ENCODE data around the gene TCF19.

The TCF19 gene

DNA sequence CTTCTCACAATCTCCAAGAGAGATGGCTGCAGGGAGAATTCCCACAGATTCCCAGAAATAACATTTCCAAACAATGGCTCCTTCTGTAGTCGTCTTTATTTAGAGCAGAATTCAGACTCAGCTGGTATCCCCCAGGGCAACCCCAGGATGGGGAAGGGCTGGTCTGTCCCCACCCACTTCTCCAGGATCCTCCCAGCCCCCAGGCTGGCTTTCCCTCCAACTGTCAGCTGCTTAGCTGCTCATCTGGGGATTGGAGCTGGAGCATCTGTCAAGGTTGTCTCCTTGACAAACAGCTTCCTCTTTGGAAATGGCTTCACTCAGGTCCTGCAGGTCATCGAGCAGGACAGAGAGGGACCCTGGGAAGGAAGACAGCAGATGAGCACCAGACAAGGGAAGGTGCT lies 16.0 kb upstream of the TCF19 start:
- ATAC-seq: no peak
- TF ChIP-seq ZFP3 (CRISPR knock-in tag; IDR thresholded peaks at IDR 0.05) (no peak), ZNF565 (CRISPR knock-in tag; conservative IDR thresholded peaks at IDR 0.05; ENCODE audit: low read depth) (no peak), ARNTL (CRISPR knock-in tag; IDR thresholded peaks at IDR 0.05; ENCODE audit: borderline replicate concordance, low read depth) (no peak), ZC3H10 (CRISPR knock-in tag; IDR thresholded peaks at IDR 0.05) (no peak), ISL1 (CRISPR knock-in tag; IDR thresholded peaks at IDR 0.05) (no peak), ZFP30 (CRISPR knock-in tag; IDR thresholded peaks at IDR 0.05) (no peak), PATZ1 (CRISPR knock-in tag; IDR thresholded peaks at IDR 0.05; ENCODE audit: borderline replicate concordance) (no peak), GLIS3 (CRISPR knock-in tag; IDR thresholded peaks at IDR 0.05) (no peak), BACH2 (CRISPR knock-in tag; IDR thresholded peaks at IDR 0.05; ENCODE audit: borderline replicate concordance) (no peak), TOX (CRISPR knock-in tag; IDR thresholded peaks at IDR 0.05; ENCODE audit: borderline replicate concordance) (no peak), TCF4 (CRISPR knock-in tag; IDR thresholded peaks at IDR 0.05; ENCODE audit: borderline replicate concordance) (no peak), POU6F1 (CRISPR knock-in tag; IDR thresholded peaks at IDR 0.05; ENCODE audit: borderline replicate concordance, low read depth) (no peak), ZNF70 (CRISPR knock-in tag; IDR thresholded peaks at IDR 0.05) (no peak), PPARA (CRISPR knock-in tag; IDR thresholded peaks at IDR 0.05; ENCODE audit: borderline replicate concordance) (no peak), ZNF8 (CRISPR knock-in tag; IDR thresholded peaks at IDR 0.05) (no peak)
- TF ChIP-seq, protein P1, sequence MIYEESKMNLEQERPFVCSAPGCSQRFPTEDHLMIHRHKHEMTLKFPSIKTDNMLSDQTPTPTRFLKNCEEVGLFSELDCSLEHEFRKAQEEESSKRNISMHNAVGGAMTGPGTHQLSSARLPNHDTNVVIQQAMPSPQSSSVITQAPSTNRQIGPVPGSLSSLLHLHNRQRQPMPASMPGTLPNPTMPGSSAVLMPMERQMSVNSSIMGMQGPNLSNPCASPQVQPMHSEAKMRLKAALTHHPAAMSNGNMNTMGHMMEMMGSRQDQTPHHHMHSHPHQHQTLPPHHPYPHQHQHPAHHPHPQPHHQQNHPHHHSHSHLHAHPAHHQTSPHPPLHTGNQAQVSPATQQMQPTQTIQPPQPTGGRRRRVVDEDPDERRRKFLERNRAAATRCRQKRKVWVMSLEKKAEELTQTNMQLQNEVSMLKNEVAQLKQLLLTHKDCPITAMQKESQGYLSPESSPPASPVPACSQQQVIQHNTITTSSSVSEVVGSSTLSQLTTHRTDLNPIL (CRISPR knock-in tag; IDR thresholded peaks at IDR 0.05; ENCODE audit: low read depth): no peak

- peak; percentile 80 for ATAC-seq
- TF ChIP-seq ZNF70 (CRISPR knock-in tag; IDR thresholded peaks at IDR 0.05): no peak
- TF ChIP-seq BACH2 (CRISPR knock-in tag; IDR thresholded peaks at IDR 0.05; ENCODE audit: borderline replicate concordance): no peak
- TF ChIP-seq SNAI2 (CRISPR knock-in tag; IDR thresholded peaks at IDR 0.05): no peak
- TF ChIP-seq, protein P1 (CRISPR knock-in tag; IDR thresholded peaks at IDR 0.05; ENCODE audit: low read depth): no peak
- no peak for TF ChIP-seq CSDC2 (CRISPR knock-in tag; IDR thresholded peaks at IDR 0.05)
- no peak for TF ChIP-seq GLIS3 (CRISPR knock-in tag; IDR thresholded peaks at IDR 0.05)
- TF ChIP-seq ARNTL (CRISPR knock-in tag; IDR thresholded peaks at IDR 0.05; ENCODE audit: borderline replicate concordance, low read depth): no peak
- TF ChIP-seq, protein P2, sequence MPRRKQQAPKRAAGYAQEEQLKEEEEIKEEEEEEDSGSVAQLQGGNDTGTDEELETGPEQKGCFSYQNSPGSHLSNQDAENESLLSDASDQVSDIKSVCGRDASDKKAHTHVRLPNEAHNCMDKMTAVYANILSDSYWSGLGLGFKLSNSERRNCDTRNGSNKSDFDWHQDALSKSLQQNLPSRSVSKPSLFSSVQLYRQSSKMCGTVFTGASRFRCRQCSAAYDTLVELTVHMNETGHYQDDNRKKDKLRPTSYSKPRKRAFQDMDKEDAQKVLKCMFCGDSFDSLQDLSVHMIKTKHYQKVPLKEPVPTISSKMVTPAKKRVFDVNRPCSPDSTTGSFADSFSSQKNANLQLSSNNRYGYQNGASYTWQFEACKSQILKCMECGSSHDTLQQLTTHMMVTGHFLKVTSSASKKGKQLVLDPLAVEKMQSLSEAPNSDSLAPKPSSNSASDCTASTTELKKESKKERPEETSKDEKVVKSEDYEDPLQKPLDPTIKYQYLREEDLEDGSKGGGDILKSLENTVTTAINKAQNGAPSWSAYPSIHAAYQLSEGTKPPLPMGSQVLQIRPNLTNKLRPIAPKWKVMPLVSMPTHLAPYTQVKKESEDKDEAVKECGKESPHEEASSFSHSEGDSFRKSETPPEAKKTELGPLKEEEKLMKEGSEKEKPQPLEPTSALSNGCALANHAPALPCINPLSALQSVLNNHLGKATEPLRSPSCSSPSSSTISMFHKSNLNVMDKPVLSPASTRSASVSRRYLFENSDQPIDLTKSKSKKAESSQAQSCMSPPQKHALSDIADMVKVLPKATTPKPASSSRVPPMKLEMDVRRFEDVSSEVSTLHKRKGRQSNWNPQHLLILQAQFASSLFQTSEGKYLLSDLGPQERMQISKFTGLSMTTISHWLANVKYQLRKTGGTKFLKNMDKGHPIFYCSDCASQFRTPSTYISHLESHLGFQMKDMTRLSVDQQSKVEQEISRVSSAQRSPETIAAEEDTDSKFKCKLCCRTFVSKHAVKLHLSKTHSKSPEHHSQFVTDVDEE (CRISPR knock-in tag; IDR thresholded peaks at IDR 0.05): no peak
- no peak for TF ChIP-seq POU6F1 (CRISPR knock-in tag; IDR thresholded peaks at IDR 0.05; ENCODE audit: borderline replicate concordance, low read depth)
- TF ChIP-seq ZC3H10 (CRISPR knock-in tag; IDR thresholded peaks at IDR 0.05): no peak
- TF ChIP-seq ZFP3 (CRISPR knock-in tag; IDR thresholded peaks at IDR 0.05): no peak
- no peak for TF ChIP-seq ZFP30 (CRISPR knock-in tag; IDR thresholded peaks at IDR 0.05)
- TF ChIP-seq RARB (CRISPR knock-in tag; IDR thresholded peaks at IDR 0.05): no peak
- TF ChIP-seq PATZ1 (CRISPR knock-in tag; IDR thresholded peaks at IDR 0.05; ENCODE audit: borderline replicate concordance): no peak
- TF ChIP-seq PPARA (CRISPR knock-in tag; IDR thresholded peaks at IDR 0.05; ENCODE audit: borderline replicate concordance): no peak
These were observed 15.2 kb upstream of the TCF19 start for GRCh38 chr6:31143148-31143547.

Data from SK-N-SH treated with all-trans-retinoic acid at 6 μM for 48 hours (cell line).